Fibroblast of gingiva (primary cell): ENCODE results near the gene FAIM.
"Not testable (repeated sequence)": the region's sequence is repeated elsewhere in the genome, so short reads cannot be mapped to it uniquely, and the experiment has no call there.

ENCODE experiments used
- DNase-seq: peaks from one replicate; pipeline ENCODE4 v3.0.0-alpha.2; 2011; ENCODE audit warnings: low read depth

FAIM gene

GRCh38 chr3:138601661-138602060 is 6.9 kb upstream of the FAIM start:
- DNase-seq, result not testable (repeated sequence)

GRCh38 chr3:138604106-138604595 is 4.4 kb upstream of the FAIM start:
- DNase-seq, result not testable (repeated sequence)

GRCh38 chr3:138609898-138610266 is 1.3 kb downstream of the FAIM start:
- DNase-seq, result no peak

GRCh38 chr3:138615462-138615861 is 6.9 kb downstream of the FAIM start:
- DNase-seq, result no peak

- no peak for DNase-seq
Observed at GRCh38 chr3:138620431-138620830, 11.9 kb downstream of the FAIM start.

- no peak for DNase-seq
Observed at GRCh38 chr3:138624518-138624917, 15.9 kb downstream of the FAIM start.

- DNase-seq, result no peak
Observed at GRCh38 chr3:138625707-138626365, 17.3 kb downstream of the FAIM start.

GRCh38 chr3:138629526-138629925 is 21.0 kb downstream of the FAIM start:
- DNase-seq, result no peak

GRCh38 chr3:138638641-138639040 is 30.1 kb downstream of the FAIM start:
- peak; percentile 47 for DNase-seq

- DNase-seq, result no peak
Observed at GRCh38 chr3:138640537-138640936, 32.0 kb downstream of the FAIM start.

GRCh38 chr3:138642226-138642926 is 33.8 kb downstream of the FAIM start:
- no peak for DNase-seq

- DNase-seq, result no peak
Observed at GRCh38 chr3:138642927-138643253, 34.3 kb downstream of the FAIM start.

GRCh38 chr3:138646008-138646407 is 37.4 kb downstream of the FAIM start:
- no peak for DNase-seq

- no peak for DNase-seq
Observed at GRCh38 chr3:138646513-138646912, 37.9 kb downstream of the FAIM start.

GRCh38 chr3:138649134-138649533 is 40.6 kb downstream of the FAIM start:
- no peak for DNase-seq

- DNase-seq, result no peak
Observed at GRCh38 chr3:138653567-138653966, 45.0 kb downstream of the FAIM start.

GRCh38 chr3:138657508-138657907 is 48.9 kb downstream of the FAIM start:
- no peak for DNase-seq

GRCh38 chr3:138668107-138668506 is 59.5 kb downstream of the FAIM start:
- no peak for DNase-seq

- no peak for DNase-seq
Observed at GRCh38 chr3:138670407-138670806, 61.8 kb downstream of the FAIM start.

- peak; percentile 61 for DNase-seq
Observed at GRCh38 chr3:138673641-138674530, 65.3 kb downstream of the FAIM start.

GRCh38 chr3:138675393-138675792 is 66.8 kb downstream of the FAIM start:
- DNase-seq, result no peak

- no peak for DNase-seq
Observed at GRCh38 chr3:138678086-138678485, 69.5 kb downstream of the FAIM start.

GRCh38 chr3:138678874-138679392 is 70.4 kb downstream of the FAIM start:
- DNase-seq, result no peak
